Endothelial cell of umbilical vein (primary cell): ENCODE data around the gene UBE2L3.

Experiments
- EZH2 ChIP-seq: IDR thresholded peaks from 2 replicates; pipeline ENCODE4 v1.6.1; 2012; ENCODE audit warnings: borderline replicate concordance, low read depth, mild to moderate bottlenecking, moderate library complexity, low read length, inconsistent platforms; ENCODE audit not compliant: severe bottlenecking
- FOS ChIP-seq: IDR thresholded peaks from 2 replicates; pipeline ENCODE4 v1.6.1; 2011; ENCODE audit warnings: mild to moderate bottlenecking, low read length, moderate library complexity, borderline replicate concordance; ENCODE audit not compliant: insufficient read depth
- GATA2 ChIP-seq: IDR thresholded peaks from 2 replicates; pipeline ENCODE4 v1.7.0; 2011; ENCODE audit warnings: low read depth, mild to moderate bottlenecking, moderate library complexity, mixed read lengths, low read length; ENCODE audit not compliant: insufficient read length, insufficient read depth
- JUN ChIP-seq: IDR thresholded peaks from 2 replicates; pipeline ENCODE4 v1.6.1; 2011; ENCODE audit warnings: borderline replicate concordance, low read depth; ENCODE audit not compliant: insufficient read length, insufficient read depth
- MYC ChIP-seq: IDR thresholded peaks from one replicate; pipeline ENCODE4 v1.6.1; 2011; ENCODE audit warnings: mild to moderate bottlenecking, low read depth, low read length
- POLR2A ChIP-seq: IDR thresholded peaks from 2 replicates; pipeline ENCODE4 v1.6.1; 2012; ENCODE audit warnings: low read depth, mild to moderate bottlenecking, control low read depth, low read length
- POLR2AphosphoS5 ChIP-seq: IDR thresholded peaks from 2 replicates; pipeline ENCODE4 v1.6.1; 2012; ENCODE audit warnings: low read depth, mild to moderate bottlenecking, control low read depth, low read length, moderate library complexity; ENCODE audit not compliant: insufficient read depth
- TF ChIP-seq, protein P1 (sequence below), 2 donors: IDR thresholded peaks; 1 replicate in 1 of 2; 2 replicates in 1 of 2; pipeline ENCODE4 v1.5.1; 2011; ENCODE audit warnings: low read length in 2 of 2, mild to moderate bottlenecking in 2 of 2, moderate library complexity in 2 of 2, control low read depth in 1 of 2, inconsistent platforms in 1 of 2, low read depth in 1 of 2; ENCODE audit not compliant: insufficient read depth in 1 of 2; ENCODE audit errors: extremely low read depth in 1 of 2
- TF ChIP-seq, protein P2 (sequence below): IDR thresholded peaks from 2 replicates; pipeline ENCODE4 v1.6.1; 2011; ENCODE audit not compliant: insufficient read depth, insufficient read length

DNA sequence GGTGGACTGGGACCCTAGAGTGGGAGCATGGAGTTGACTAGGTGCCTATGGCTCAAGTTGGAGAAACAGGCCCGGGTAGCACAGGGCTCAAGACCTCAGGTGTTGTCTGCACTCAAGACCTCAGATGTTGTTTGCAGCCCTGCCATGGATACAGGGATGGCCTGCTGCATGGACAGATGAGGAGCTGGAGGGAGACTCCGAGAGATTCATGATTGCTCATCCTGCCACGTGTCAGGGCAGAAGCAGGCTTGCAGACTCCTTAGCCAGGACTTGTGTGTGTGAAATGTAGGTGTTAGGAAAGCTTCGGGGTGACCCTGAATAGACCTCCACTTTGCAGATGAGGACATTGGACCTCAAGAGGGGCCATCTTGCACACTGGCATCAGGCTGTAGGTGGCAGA lies 66.0 kb downstream of the UBE2L3 start:
- TF ChIP-seq, protein P1, sequence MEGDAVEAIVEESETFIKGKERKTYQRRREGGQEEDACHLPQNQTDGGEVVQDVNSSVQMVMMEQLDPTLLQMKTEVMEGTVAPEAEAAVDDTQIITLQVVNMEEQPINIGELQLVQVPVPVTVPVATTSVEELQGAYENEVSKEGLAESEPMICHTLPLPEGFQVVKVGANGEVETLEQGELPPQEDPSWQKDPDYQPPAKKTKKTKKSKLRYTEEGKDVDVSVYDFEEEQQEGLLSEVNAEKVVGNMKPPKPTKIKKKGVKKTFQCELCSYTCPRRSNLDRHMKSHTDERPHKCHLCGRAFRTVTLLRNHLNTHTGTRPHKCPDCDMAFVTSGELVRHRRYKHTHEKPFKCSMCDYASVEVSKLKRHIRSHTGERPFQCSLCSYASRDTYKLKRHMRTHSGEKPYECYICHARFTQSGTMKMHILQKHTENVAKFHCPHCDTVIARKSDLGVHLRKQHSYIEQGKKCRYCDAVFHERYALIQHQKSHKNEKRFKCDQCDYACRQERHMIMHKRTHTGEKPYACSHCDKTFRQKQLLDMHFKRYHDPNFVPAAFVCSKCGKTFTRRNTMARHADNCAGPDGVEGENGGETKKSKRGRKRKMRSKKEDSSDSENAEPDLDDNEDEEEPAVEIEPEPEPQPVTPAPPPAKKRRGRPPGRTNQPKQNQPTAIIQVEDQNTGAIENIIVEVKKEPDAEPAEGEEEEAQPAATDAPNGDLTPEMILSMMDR (IDR thresholded peaks at IDR 0.05; ENCODE audit: extremely low read depth in 1 of 2, insufficient read depth in 1 of 2, low read depth in 1 of 2, low read length in 2 of 2) = no peak
- TF ChIP-seq POLR2A (no peak), EZH2 (no peak), GATA2 (no peak), MYC (no peak), POLR2AphosphoS5 (no peak), FOS (no peak), JUN (no peak)
- TF ChIP-seq, protein P2, sequence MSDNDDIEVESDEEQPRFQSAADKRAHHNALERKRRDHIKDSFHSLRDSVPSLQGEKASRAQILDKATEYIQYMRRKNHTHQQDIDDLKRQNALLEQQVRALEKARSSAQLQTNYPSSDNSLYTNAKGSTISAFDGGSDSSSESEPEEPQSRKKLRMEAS = no peak
